Measurements from ENCODE around the gene FHAD1. TPM values are rescaled to one million over a fixed set of nuclear protein-coding genes. Genes with fewer than 3 reads are reported as not detected.

Gene FHAD1
- polyA plus RNA-seq, 1 of the 3 experiments (the other 2 are of a cell fraction): 0.48 TPM

DNA sequence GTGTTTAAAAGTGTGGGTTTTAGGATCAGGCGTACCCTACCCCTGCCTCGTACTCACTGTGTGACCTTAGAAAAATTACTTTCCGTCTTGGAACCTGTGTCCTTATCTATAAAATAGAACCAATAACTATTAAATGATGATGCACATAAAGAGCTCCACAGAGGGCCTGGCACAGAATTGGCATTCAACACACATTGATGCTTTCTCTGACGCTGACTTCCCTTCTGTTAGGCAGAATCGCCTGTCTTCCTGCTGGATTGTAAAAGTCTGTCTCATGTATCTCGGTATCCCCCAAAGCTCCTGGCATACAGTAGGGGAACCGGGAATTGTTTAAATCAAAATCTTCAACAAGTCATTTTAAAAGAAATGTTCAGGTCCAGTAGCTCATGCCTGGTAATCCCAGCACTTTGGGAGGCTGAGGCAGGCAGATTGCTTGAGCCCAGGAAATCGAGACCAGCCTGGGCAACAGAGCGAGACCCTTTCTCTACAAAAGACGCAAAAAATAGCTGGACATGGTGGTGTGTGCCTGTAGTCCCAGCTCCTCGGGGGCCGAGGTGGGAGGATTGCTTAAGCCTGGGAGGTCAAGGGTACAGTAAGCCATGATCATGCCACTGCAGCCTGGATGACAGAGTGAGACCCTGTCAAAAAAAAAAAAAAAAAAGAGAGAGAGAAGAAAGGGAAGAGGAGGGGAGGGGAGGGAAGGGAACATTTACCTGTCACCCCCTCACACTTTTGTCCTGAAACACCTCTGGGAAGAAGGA, 41.3 kb upstream of the FHAD1 start:
- Histone ChIP-seq H3K9ac (no peak overlapping the region), H2AFZ (ENCODE audit: low read depth) (no peak overlapping the region), H3K4me3 (ENCODE audit: low read depth in 2 of 2, low read length in 1 of 2) (no peak overlapping the region), H3K79me2 (ENCODE audit: insufficient read depth) (no peaks in the 10 kb centered on the region), H3K4me1 (ENCODE audit: control insufficient read depth in 1 of 2, insufficient read depth in 2 of 2, low read depth in 1 of 2, low read length in 1 of 2) (peaks cover 10 to 48% of the 10 kb centered on the region in 2 experiments; a peak in 2 of 4 replicates), H4K20me1 (ENCODE audit: insufficient read depth) (0 out of 2 replicates have a peak, but pooled peaks cover 5% of the 10 kb centered on the region), H3K27ac (ENCODE audit: low read depth in 2 of 2, low read length in 1 of 2) (no peak overlapping the region; a peak in 1 of 4 replicates), H3K9me2 (no peaks in the 10 kb centered on the region), H3K9me3 (no peaks in the 10 kb centered on the region), H3K4me2 (no peak overlapping the region), H3K36me3 (replicated peaks in 1 of 2; ENCODE audit: control insufficient read depth in 1 of 2, insufficient read depth in 2 of 2, low read length in 1 of 2) (no peaks in the 10 kb centered on the region), H3F3A (replicated peaks; ENCODE audit: insufficient read depth) (no peaks in the 10 kb centered on the region), H3K27me3 (ENCODE audit: insufficient read depth) (no peaks in the 10 kb centered on the region)
- DNase-seq: no peak
- ChIA-PET POLR2A (interaction anchor here (0.6 kb wide), 1 partner anchor 54 kb away, joined by 8 read pairs; no protein-coding TSS in a partner anchor), CTCF (interaction anchor here (0.9 to 5.0 kb wide), 7 partner anchors 15 to 98 kb away, joined by 3 to 37 read pairs (median 4); partner anchors contain the start of gene TMEM51)
- TF ChIP-seq RCOR1 (IDR thresholded peaks at IDR 0.05; ENCODE audit: low read length) (no peak), EP300 (IDR thresholded peaks at IDR 0.05; ENCODE audit: borderline replicate concordance in 1 of 2, low read depth in 1 of 2, low read length in 1 of 2) (no peak), TCF12 (IDR thresholded peaks at IDR 0.05) (no peak), EZH2phosphoT487 (IDR thresholded peaks at IDR 0.05; ENCODE audit: borderline replicate concordance, low read depth) (no peak), FOSL2 (IDR thresholded peaks at IDR 0.05; ENCODE audit: borderline replicate concordance, low read depth) (no peak), GATA2 (CRISPR knock-in tag; IDR thresholded peaks at IDR 0.05) (no peak), POLR2AphosphoS5 (IDR thresholded peaks at IDR 0.05; ENCODE audit: low read depth, low read length) (no peak), GABPA (IDR thresholded peaks at IDR 0.05; ENCODE audit: low read depth) (no peak), NFIC (IDR thresholded peaks at IDR 0.05; ENCODE audit: borderline replicate concordance) (no peak), ELF1 (IDR thresholded peaks at IDR 0.05) (no peak), SMC3 (IDR thresholded peaks at IDR 0.05; ENCODE audit: low read depth, low read length) (no peak), YY1 (IDR thresholded peaks at IDR 0.05; ENCODE audit: low read depth) (no peak)
- TF ChIP-seq, protein P1, sequence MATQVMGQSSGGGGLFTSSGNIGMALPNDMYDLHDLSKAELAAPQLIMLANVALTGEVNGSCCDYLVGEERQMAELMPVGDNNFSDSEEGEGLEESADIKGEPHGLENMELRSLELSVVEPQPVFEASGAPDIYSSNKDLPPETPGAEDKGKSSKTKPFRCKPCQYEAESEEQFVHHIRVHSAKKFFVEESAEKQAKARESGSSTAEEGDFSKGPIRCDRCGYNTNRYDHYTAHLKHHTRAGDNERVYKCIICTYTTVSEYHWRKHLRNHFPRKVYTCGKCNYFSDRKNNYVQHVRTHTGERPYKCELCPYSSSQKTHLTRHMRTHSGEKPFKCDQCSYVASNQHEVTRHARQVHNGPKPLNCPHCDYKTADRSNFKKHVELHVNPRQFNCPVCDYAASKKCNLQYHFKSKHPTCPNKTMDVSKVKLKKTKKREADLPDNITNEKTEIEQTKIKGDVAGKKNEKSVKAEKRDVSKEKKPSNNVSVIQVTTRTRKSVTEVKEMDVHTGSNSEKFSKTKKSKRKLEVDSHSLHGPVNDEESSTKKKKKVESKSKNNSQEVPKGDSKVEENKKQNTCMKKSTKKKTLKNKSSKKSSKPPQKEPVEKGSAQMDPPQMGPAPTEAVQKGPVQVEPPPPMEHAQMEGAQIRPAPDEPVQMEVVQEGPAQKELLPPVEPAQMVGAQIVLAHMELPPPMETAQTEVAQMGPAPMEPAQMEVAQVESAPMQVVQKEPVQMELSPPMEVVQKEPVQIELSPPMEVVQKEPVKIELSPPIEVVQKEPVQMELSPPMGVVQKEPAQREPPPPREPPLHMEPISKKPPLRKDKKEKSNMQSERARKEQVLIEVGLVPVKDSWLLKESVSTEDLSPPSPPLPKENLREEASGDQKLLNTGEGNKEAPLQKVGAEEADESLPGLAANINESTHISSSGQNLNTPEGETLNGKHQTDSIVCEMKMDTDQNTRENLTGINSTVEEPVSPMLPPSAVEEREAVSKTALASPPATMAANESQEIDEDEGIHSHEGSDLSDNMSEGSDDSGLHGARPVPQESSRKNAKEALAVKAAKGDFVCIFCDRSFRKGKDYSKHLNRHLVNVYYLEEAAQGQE (IDR thresholded peaks at IDR 0.05; ENCODE audit: low read depth, low read length): no peak
- TF ChIP-seq, protein P2, sequence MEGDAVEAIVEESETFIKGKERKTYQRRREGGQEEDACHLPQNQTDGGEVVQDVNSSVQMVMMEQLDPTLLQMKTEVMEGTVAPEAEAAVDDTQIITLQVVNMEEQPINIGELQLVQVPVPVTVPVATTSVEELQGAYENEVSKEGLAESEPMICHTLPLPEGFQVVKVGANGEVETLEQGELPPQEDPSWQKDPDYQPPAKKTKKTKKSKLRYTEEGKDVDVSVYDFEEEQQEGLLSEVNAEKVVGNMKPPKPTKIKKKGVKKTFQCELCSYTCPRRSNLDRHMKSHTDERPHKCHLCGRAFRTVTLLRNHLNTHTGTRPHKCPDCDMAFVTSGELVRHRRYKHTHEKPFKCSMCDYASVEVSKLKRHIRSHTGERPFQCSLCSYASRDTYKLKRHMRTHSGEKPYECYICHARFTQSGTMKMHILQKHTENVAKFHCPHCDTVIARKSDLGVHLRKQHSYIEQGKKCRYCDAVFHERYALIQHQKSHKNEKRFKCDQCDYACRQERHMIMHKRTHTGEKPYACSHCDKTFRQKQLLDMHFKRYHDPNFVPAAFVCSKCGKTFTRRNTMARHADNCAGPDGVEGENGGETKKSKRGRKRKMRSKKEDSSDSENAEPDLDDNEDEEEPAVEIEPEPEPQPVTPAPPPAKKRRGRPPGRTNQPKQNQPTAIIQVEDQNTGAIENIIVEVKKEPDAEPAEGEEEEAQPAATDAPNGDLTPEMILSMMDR (IDR thresholded peaks at IDR 0.05): no peak
- TF ChIP-seq, protein P3, sequence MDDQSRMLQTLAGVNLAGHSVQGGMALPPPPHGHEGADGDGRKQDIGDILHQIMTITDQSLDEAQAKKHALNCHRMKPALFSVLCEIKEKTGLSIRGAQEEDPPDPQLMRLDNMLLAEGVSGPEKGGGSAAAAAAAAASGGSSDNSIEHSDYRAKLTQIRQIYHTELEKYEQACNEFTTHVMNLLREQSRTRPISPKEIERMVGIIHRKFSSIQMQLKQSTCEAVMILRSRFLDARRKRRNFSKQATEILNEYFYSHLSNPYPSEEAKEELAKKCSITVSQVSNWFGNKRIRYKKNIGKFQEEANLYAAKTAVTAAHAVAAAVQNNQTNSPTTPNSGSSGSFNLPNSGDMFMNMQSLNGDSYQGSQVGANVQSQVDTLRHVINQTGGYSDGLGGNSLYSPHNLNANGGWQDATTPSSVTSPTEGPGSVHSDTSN (IDR thresholded peaks at IDR 0.05): no peak
- TF ChIP-seq, protein P4, sequence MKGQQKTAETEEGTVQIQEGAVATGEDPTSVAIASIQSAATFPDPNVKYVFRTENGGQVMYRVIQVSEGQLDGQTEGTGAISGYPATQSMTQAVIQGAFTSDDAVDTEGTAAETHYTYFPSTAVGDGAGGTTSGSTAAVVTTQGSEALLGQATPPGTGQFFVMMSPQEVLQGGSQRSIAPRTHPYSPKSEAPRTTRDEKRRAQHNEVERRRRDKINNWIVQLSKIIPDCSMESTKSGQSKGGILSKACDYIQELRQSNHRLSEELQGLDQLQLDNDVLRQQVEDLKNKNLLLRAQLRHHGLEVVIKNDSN (IDR thresholded peaks at IDR 0.05; ENCODE audit: borderline replicate concordance, low read depth): no peak
- 91% methylated on average over 12 of the region's 12 CpGs for whole genome bisulfite sequencing (ENCODE audit: low lambda C conversion rate)

All from SK-N-SH (cell line).